K562 (cell line): Measurements from ENCODE around the gene SVIL. TPM values are rescaled to one million over a fixed set of nuclear protein-coding genes. Genes with fewer than 3 reads are reported as not detected.

Experiments used
- ATAC-seq: fragments of 200-7000 bp; cut with Tn5 transposase; 3 replicates; pipeline ENCODE4 v1.9.1; 2020; ENCODE audit warnings: moderate library complexity
- BruUV-seq: library from RNA; stranded (reverse); fragments of 400-500 nt; replicated peaks from 2 replicates; lab custom pipeline; 2021; lab: Mats Ljungman, UMichigan
- CTCF ChIA-PET: fragments of 300-600 bp; formaldehyde crosslinking; extraction: SDS; loops from one replicate; lab custom pipeline; 2021; ENCODE audit warnings: low intra/inter-chr PET ratio; lab: Yijun Ruan, JAX
- POLR2A ChIA-PET: fragments of 300-600, 350-650 bp; sonication (Branson Sonifier 250); formaldehyde crosslinking; extraction: SDS; loops from one replicate; lab custom pipeline; 2021; ENCODE audit warnings: antibody characterized with exemption, inconsistent platforms; lab: Yijun Ruan, JAX
- DNase-seq, 4 experiments: peaks; one replicate each; pipeline versions ENCODE4 v3.0.0 to v3.0.0-alpha.2; 2011 to 2018; ENCODE audit warnings: low spot score in 3 of 4, mixed read lengths in 3 of 4; ENCODE audit errors: extremely low read depth in 1 of 4
- FAIRE-seq: peaks from 2 replicates; lab custom pipeline; 2011; peaks lifted over from hg19 to GRCh38; lab: Jason Lieb, UNC
- H2AFZ ChIP-seq: 2 replicates; pipeline ENCODE4 v1.6.0; 2011; ENCODE audit warnings: low read depth, low read length, control low read depth, inconsistent platforms
- H3K27ac ChIP-seq: fragments of 200-600 bp; 3 replicates; pipeline ENCODE4 v1.8.0; 2011; ENCODE audit warnings: low read depth, mild to moderate bottlenecking, control low read depth, inconsistent platforms, low read length, moderate library complexity, mixed read lengths; ENCODE audit errors: extremely low read depth
- H3K27me3 ChIP-seq, 2 experiments: fragments of 300-600 bp in 1 of 2; 2 replicates in 1 of 2; 3 replicates in 1 of 2; pipeline versions ENCODE4 v1.6.0 to v1.8.0; 2011; ENCODE audit warnings: inconsistent platforms in 2 of 2, low read length in 2 of 2, mild to moderate bottlenecking in 1 of 2, mixed read lengths in 1 of 2, moderate library complexity in 1 of 2; ENCODE audit not compliant: control insufficient read depth in 2 of 2, insufficient read depth in 2 of 2
- H3K36me3 ChIP-seq: fragments of 300-600 bp; 3 replicates; pipeline ENCODE4 v1.8.0; 2011; ENCODE audit warnings: mild to moderate bottlenecking, low read length, inconsistent platforms; ENCODE audit not compliant: control insufficient read depth, insufficient read depth
- H3K4me1 ChIP-seq, 2 experiments: fragments of 200-600 bp in 1 of 2; replicated peaks in 1 of 2; 2 replicates in 1 of 2; 3 replicates in 1 of 2; pipeline versions ENCODE4 v1.5.1 to v1.8.0; 2011; ENCODE audit warnings: inconsistent platforms in 2 of 2, low read length in 2 of 2, mild to moderate bottlenecking in 1 of 2, mixed read lengths in 1 of 2, moderate library complexity in 1 of 2; ENCODE audit not compliant: control insufficient read depth in 2 of 2, insufficient read depth in 2 of 2
- H3K4me2 ChIP-seq: 2 replicates; pipeline ENCODE4 v1.6.1; 2011; ENCODE audit warnings: low read length, control low read depth, inconsistent platforms, mixed read lengths; ENCODE audit not compliant: insufficient read depth
- H3K4me3 ChIP-seq: fragments of 200-600 bp; sonication (generic), shearing (Covaris generic); 2 replicates; pipeline ENCODE4 v1.5.1; 2016; ENCODE audit warnings: control low read depth, inconsistent platforms
- H3K79me2 ChIP-seq: fragments of 200-600 bp; 3 replicates; pipeline ENCODE4 v1.8.0; 2011; ENCODE audit warnings: low read length, inconsistent platforms; ENCODE audit not compliant: control insufficient read depth, insufficient read depth
- H3K9ac ChIP-seq, 2 experiments: 2 replicates each; pipeline versions ENCODE4 v1.6.0 to v1.6.1; 2011; ENCODE audit warnings: low read depth in 2 of 2, low read length in 2 of 2, control low read depth in 1 of 2, inconsistent platforms in 1 of 2, mild to moderate bottlenecking in 1 of 2, mixed read lengths in 1 of 2; ENCODE audit not compliant: insufficient read depth in 1 of 2
- H3K9me1 ChIP-seq: one replicate; pipeline ENCODE4 v1.6.0; 2011; ENCODE audit warnings: inconsistent platforms, mild to moderate bottlenecking, low read length, moderate library complexity; ENCODE audit not compliant: control insufficient read depth, insufficient read depth
- H3K9me3 ChIP-seq: replicated peaks from 2 replicates; pipeline ENCODE4 v1.5.1; 2011; ENCODE audit warnings: low read depth, low read length, inconsistent platforms; ENCODE audit not compliant: control insufficient read depth, insufficient read depth
- H4K20me1 ChIP-seq: replicated peaks from 2 replicates; pipeline ENCODE4 v1.6.1; 2011; ENCODE audit warnings: low read length, inconsistent platforms, mixed read lengths; ENCODE audit not compliant: control insufficient read depth, insufficient read depth
- CAMTA2 ChIP-seq: fragments of 250-450 bp; sonication (Bioruptor Pico); conservative IDR thresholded peaks from 2 replicates; pipeline ENCODE4 v1.5.1; 2022
- CREM ChIP-seq: IDR thresholded peaks from 2 replicates; pipeline ENCODE4 v1.6.1; 2014; ENCODE audit warnings: antibody characterized with exemption, low read depth
- ETV1 ChIP-seq: fragments of 450-650 bp; conservative IDR thresholded peaks from 2 replicates; pipeline ENCODE4 v1.6.1; 2016; ENCODE audit warnings: missing genetic modification characterization, control low read depth, low read depth, missing compliant biosample characterization
- JUNB ChIP-seq: fragments of 450-650 bp; formaldehyde crosslinking; conservative IDR thresholded peaks from 2 replicates; pipeline ENCODE4 v1.4.0; 2020; ENCODE audit warnings: mild to moderate bottlenecking
- MAFG ChIP-seq: fragments of 450-650 bp; conservative IDR thresholded peaks from 2 replicates; pipeline ENCODE4 v1.6.1; 2016; ENCODE audit warnings: missing genetic modification characterization, missing compliant biosample characterization
- RUNX1 ChIP-seq: sonication (generic); IDR thresholded peaks from 2 replicates; pipeline ENCODE4 v1.6.1; 2016; ENCODE audit warnings: antibody characterized with exemption, low read depth
- TCF7 ChIP-seq: sonication (generic); IDR thresholded peaks from 2 replicates; pipeline ENCODE4 v1.6.1; 2016; ENCODE audit warnings: antibody characterized with exemption, borderline replicate concordance
- TCF7L2 ChIP-seq: fragments of 150-350 bp; IDR thresholded peaks from 2 replicates; pipeline ENCODE4 v1.6.1; 2016; ENCODE audit warnings: low read depth, mild to moderate bottlenecking, low read length, moderate library complexity
- TEAD1 ChIP-seq, 2 experiments: fragments of 450-650 bp in 1 of 2; sonication (generic) in 1 of 2; formaldehyde crosslinking; IDR thresholded peaks; 2 replicates each; pipeline versions ENCODE4 v1.4.0 to v1.8.0; 2020 to 2022; ENCODE audit warnings: mild to moderate bottlenecking in 2 of 2, missing genetic modification reagents in 1 of 2
- TGIF2 ChIP-seq: sonication (generic); formaldehyde crosslinking; IDR thresholded peaks from 2 replicates; pipeline ENCODE4 v1.8.1; 2022; ENCODE audit warnings: mild to moderate bottlenecking, missing genetic modification reagents, moderate library complexity
- TOE1 ChIP-seq, 2 experiments: fragments of 450-650 bp in 1 of 2; sonication (generic) in 1 of 2; formaldehyde crosslinking in 1 of 2; IDR thresholded peaks; 2 replicates each; pipeline versions ENCODE4 v1.7.1 to v1.8.0; 2016 to 2022; ENCODE audit warnings: borderline replicate concordance in 2 of 2, mild to moderate bottlenecking in 2 of 2, antibody characterized with exemption in 1 of 2, inconsistent platforms in 1 of 2, low read depth in 1 of 2, missing genetic modification reagents in 1 of 2, moderate library complexity in 1 of 2
- ZNF197 ChIP-seq: fragments of 200-800 bp; sonication (Bioruptor generic); IDR thresholded peaks from 2 replicates; pipeline ENCODE4 v1.6.1; 2016; ENCODE audit warnings: low read depth, missing genetic modification characterization, missing compliant biosample characterization
- ZNF274 ChIP-seq: IDR thresholded peaks from 2 replicates; pipeline ENCODE4 v1.6.1; 2011; ENCODE audit warnings: low read depth, mild to moderate bottlenecking, low read length, moderate library complexity, borderline replicate concordance
- ZNF282 ChIP-seq: sonication (generic); formaldehyde crosslinking; IDR thresholded peaks from 2 replicates; pipeline ENCODE4 v1.8.1; 2023; ENCODE audit warnings: missing genetic modification reagents
- ZNF316 ChIP-seq: fragments of 450-650 bp; IDR thresholded peaks from 2 replicates; pipeline ENCODE4 v1.6.1; 2016
- ZNF518B ChIP-seq: fragments of 250-450 bp; sonication (Bioruptor Pico); IDR thresholded peaks from 2 replicates; pipeline ENCODE4 v1.5.0; 2021; ENCODE audit warnings: mild to moderate bottlenecking, moderate library complexity
- ZNF639 ChIP-seq, 2 experiments: fragments of 200-800 bp in 1 of 2; sonication (Bioruptor generic) in 1 of 2; sonication (generic) in 1 of 2; formaldehyde crosslinking in 1 of 2; IDR thresholded peaks in 1 of 2; conservative IDR thresholded peaks in 1 of 2; 2 replicates each; pipeline versions ENCODE4 v1.5.0 to v1.6.1; 2016 to 2020; ENCODE audit warnings: missing compliant biosample characterization in 1 of 2, missing genetic modification characterization in 1 of 2, missing genetic modification reagents in 1 of 2
- WGBS: fragments of 100-300 bp; shearing (Covaris generic); methylation state at CpG from one replicate; pipeline ENCODE4 v1.1.6; 2016; ENCODE audit warnings: low coverage, mixed read lengths; ENCODE audit not compliant: insufficient coverage; ENCODE audit errors: missing lambda C conversion rate; 5-methylcytosine and 5-hydroxymethylcytosine counted together
- in situ Hi-C: fragments of 300-500 bp; cut with MboI; formaldehyde crosslinking; loops from 4 replicates; pipeline ENCODE4 v1.15.0; 2018; ENCODE audit warnings: inconsistent platforms, mixed read lengths
- intact Hi-C: fragments of 100-400 bp; cut with micrococcal nuclease; formaldehyde crosslinking; loops from 2 replicates; pipeline ENCODE4 v1.14.2; 2022
- polyA plus RNA-seq, 8 experiments: library from polyadenylated mRNA; depleted of rRNA in 4 of 8; stranded (reverse) in 5 of 8; unstranded in 3 of 8; fragments of >200 nt; fragmentation: Nextera tagmentation in 2 of 8; fragmentation: Illumina TruSeq in 1 of 8; extraction: Ambion mirVana in 2 of 8; extraction: Trizol in 1 of 8; gene quantifications; 2 replicates each; pipeline versions ENCODE4 v1.2.1 to v1.2.3, GENCODE V29; 2011 to 2014; ENCODE audit warnings: inconsistent platforms in 1 of 8, missing spikeins in 1 of 8
- total RNA-seq, 7 experiments: library from RNA; depleted of rRNA in 6 of 7; stranded (reverse); fragments of >200 nt in 6 of 7; fragmentation: Illumina TruSeq in 2 of 7; extraction: Trizol in 2 of 7; gene quantifications; 2 replicates each; pipeline versions ENCODE4 v1.2.1 to v1.2.3, GENCODE V29; 2011 to 2021; ENCODE audit warnings: low replicate concordance in 1 of 7

Gene SVIL
- total and polyA plus RNA-seq, 9 of the 15 experiments (the other 6 are each of a cell fraction or from before 2014, with no cell fraction given): under 0.01 to 0.18 (median 0.05) TPM; not detected in 3

GRCh38 chr10:29590915-29591650 is 43.7 kb downstream of the SVIL start:
- no peak overlapping the region for H3K4me2 ChIP-seq

More at GRCh38 chr10:29590915-29591650, 43.7 kb downstream of the SVIL start:
- 0% methylated on average over 2 of the region's 2 CpGs for WGBS
- H3K4me3 ChIP-seq: no peak overlapping the region
- no peaks in the 10 kb centered on the region for H3K36me3 ChIP-seq
- no peak for ATAC-seq
- H2AFZ ChIP-seq: no peak overlapping the region
- H3K9ac ChIP-seq: no peak overlapping the region
- no peaks in the 10 kb centered on the region for H3K79me2 ChIP-seq
- no peak for FAIRE-seq
- no peak for DNase-seq
- ChIA-PET CTCF (interaction anchor here (0.6 kb wide), 1 partner anchor 17 kb away, joined by 3 read pairs; no protein-coding TSS in a partner anchor), POLR2A (no interaction called here)
- intact Hi-C loops (loop anchor here (5.0 kb wide), 1 partner anchor 104 kb away; no protein-coding TSS in a partner anchor), in situ Hi-C loops (no loop called here)
- no TSS peak for BruUV-seq
- peaks cover 0 to 17% of the 10 kb centered on the region in 2 experiments; a peak in 2 of 5 replicates for H3K27me3 ChIP-seq
- H4K20me1 ChIP-seq: no peaks in the 10 kb centered on the region
- H3K4me1 ChIP-seq: no peaks in the 10 kb centered on the region
- TF ChIP-seq TOE1 (IDR thresholded peaks at IDR 0.05; ENCODE audit: borderline replicate concordance) (no peak), TOE1 (CRISPR knock-in tag; IDR thresholded peaks at IDR 0.05; ENCODE audit: borderline replicate concordance, low read depth) (no peak), MAFG (tag) (no peak), ZNF274 (no peak), TCF7 (no peak), TEAD1 (CRISPR knock-in tag; IDR thresholded peaks at IDR 0.05) (no peak), ZNF639 (CRISPR knock-in tag; conservative IDR thresholded peaks at IDR 0.05 in 1 of 2, IDR thresholded peaks at IDR 0.05 in 1 of 2) (no peak), ETV1 (tag) (no peak), CAMTA2 (CRISPR knock-in tag) (no peak), TGIF2 (no peak), CREM (no peak), ZNF197 (CRISPR knock-in tag) (no peak), JUNB (CRISPR knock-in tag) (no peak), ZNF518B (CRISPR knock-in tag) (no peak), ZNF282 (CRISPR knock-in tag) (no peak), TCF7L2 (no peak), ZNF316 (no peak), RUNX1 (no peak)
- no peaks in the 10 kb centered on the region for H3K9me1 ChIP-seq
- no peak overlapping the region for H3K27ac ChIP-seq
- H3K9me3 ChIP-seq: no peaks in the 10 kb centered on the region
